ENCODE data around the gene HLA-A. TPM values are rescaled to one million over a fixed set of nuclear protein-coding genes. Genes with fewer than 3 reads are reported as not detected.

Gene HLA-A
- total and polyA plus RNA-seq, 2 donors (not counting 3 experiments of a cell fraction or from before 2014, with no cell fraction given) = 294 to 822 TPM

- ChIA-PET CTCF (interaction anchor here (0.7 to 4.0 kb wide), 4 partner anchors 11 to 116 kb away, joined by 3 to 29 read pairs (median 14); no protein-coding TSS in a partner anchor), POLR2A (no interaction called here)
- Histone ChIP-seq H2AFZ (ENCODE audit: low read depth, low read length) (no peak overlapping the region), H3K36me3 (ENCODE audit: control insufficient read depth in 2 of 2, extremely low read depth in 1 of 2, insufficient read depth in 2 of 2, low read length in 2 of 2) (no peaks in the 10 kb centered on the region), H3K9me3 (replicated peaks; ENCODE audit: control insufficient read depth, insufficient read depth, low read length) (no peaks in the 10 kb centered on the region), H3K27ac (ENCODE audit: insufficient read depth, low read depth, low read length) (peak overlapping the region; percentile 94), H3K27me3 (ENCODE audit: control insufficient read depth in 2 of 2, insufficient read depth in 2 of 2, low read length in 2 of 2) (no peaks in the 10 kb centered on the region), H3K4me1 (ENCODE audit: control insufficient read depth, extremely low read depth, insufficient read depth, low read length) (peaks cover 44% of the 10 kb centered on the region), H3K4me3 (replicated peaks in 1 of 3; ENCODE audit: insufficient read depth in 1 of 3, low read depth in 1 of 3, low read length in 3 of 3) (no peak overlapping the region), H4K20me1 (replicated peaks; ENCODE audit: control insufficient read depth, extremely low read depth, insufficient read depth, low read length) (no peaks in the 10 kb centered on the region), H3K9ac (replicated peaks; ENCODE audit: extremely low read depth, insufficient read depth, low read length) (peak overlapping the region; percentile 17), H3K4me2 (ENCODE audit: insufficient read depth, low read length) (peak overlapping the region; percentile 87), H3K79me2 (ENCODE audit: control insufficient read depth, insufficient read depth, low read length) (no peaks in the 10 kb centered on the region), H3K9me1 (replicated peaks; ENCODE audit: control insufficient read depth, extremely low read depth, insufficient read depth, low read length) (no peaks in the 10 kb centered on the region)
- FAIRE-seq = no peak
- no peak for TF ChIP-seq MYC (IDR thresholded peaks at IDR 0.05; ENCODE audit: low read depth, low read length)
- TF ChIP-seq FOS (IDR thresholded peaks at IDR 0.05; ENCODE audit: borderline replicate concordance, insufficient read depth, low read length) = no peak
- no peak for TF ChIP-seq GATA2 (IDR thresholded peaks at IDR 0.05; ENCODE audit: insufficient read depth, insufficient read length, low read depth, low read length)
- dilution Hi-C loops (cut with MboI; ENCODE audit: extremely low pct_ligation_motif_present, low sequenced_read_pairs) = no loop called here
- BruUV-seq (replicated peaks) = no TSS peak
- intact Hi-C loops (cut with micrococcal nuclease) = loop anchor here (2.0 kb wide), 1 partner anchor 38 kb away; no protein-coding TSS in a partner anchor
- DNase-seq (ENCODE audit: low read depth, low spot score) = no peak
Measured at GRCh38 chr6:29964518-29964886, 22.2 kb downstream of the HLA-A start.

GRCh38 chr6:29964887-29965562, 22.7 kb downstream of the HLA-A start:
- no peaks in the 10 kb centered on the region for H3K9me1 ChIP-seq (replicated peaks; ENCODE audit: control insufficient read depth, extremely low read depth, insufficient read depth, low read length)
- intact Hi-C loops (cut with micrococcal nuclease) = loop anchor here (1.0 to 5.0 kb wide), 3 partner anchors 23 to 102 kb away; partner anchors contain the start of genes HLA-A and PPP1R11
- H3K9me3 ChIP-seq (replicated peaks; ENCODE audit: control insufficient read depth, insufficient read depth, low read length) = no peaks in the 10 kb centered on the region
- FAIRE-seq (peak; percentile 86), DNase-seq (ENCODE audit: low read depth, low spot score) (peak; percentile 94)
- H3K4me2 ChIP-seq (ENCODE audit: insufficient read depth, low read length) = peak overlapping the region; percentile 87
- no TSS peak for BruUV-seq (replicated peaks)
- peak overlapping the region; percentile 82 for H3K9ac ChIP-seq (replicated peaks; ENCODE audit: extremely low read depth, insufficient read depth, low read length)
- H3K4me3 ChIP-seq (replicated peaks in 1 of 3; ENCODE audit: insufficient read depth in 1 of 3, low read depth in 1 of 3, low read length in 3 of 3) = peak overlapping the region in 2 of 3 experiments; percentile 1 to 67
- H2AFZ ChIP-seq (ENCODE audit: low read depth, low read length) = peak overlapping the region; percentile 46
- H4K20me1 ChIP-seq (replicated peaks; ENCODE audit: control insufficient read depth, extremely low read depth, insufficient read depth, low read length) = no peaks in the 10 kb centered on the region
- H3K79me2 ChIP-seq (ENCODE audit: control insufficient read depth, insufficient read depth, low read length) = no peaks in the 10 kb centered on the region
- H3K36me3 ChIP-seq (ENCODE audit: control insufficient read depth in 2 of 2, extremely low read depth in 1 of 2, insufficient read depth in 2 of 2, low read length in 2 of 2) = no peaks in the 10 kb centered on the region
- H3K27me3 ChIP-seq (ENCODE audit: control insufficient read depth in 2 of 2, insufficient read depth in 2 of 2, low read length in 2 of 2) = no peaks in the 10 kb centered on the region
- dilution Hi-C loops (cut with MboI; ENCODE audit: extremely low pct_ligation_motif_present, low sequenced_read_pairs) = no loop called here
- TF ChIP-seq JUN (IDR thresholded peaks at IDR 0.05; ENCODE audit: borderline replicate concordance, insufficient read depth, insufficient read length, low read depth) (peak; percentile 88), POLR2A (IDR thresholded peaks at IDR 0.05; ENCODE audit: low read depth, low read length) (no peak), FOS (IDR thresholded peaks at IDR 0.05; ENCODE audit: borderline replicate concordance, insufficient read depth, low read length) (peak; percentile 93), GATA2 (IDR thresholded peaks at IDR 0.05; ENCODE audit: insufficient read depth, insufficient read length, low read depth, low read length) (peak; percentile 68), MYC (IDR thresholded peaks at IDR 0.05; ENCODE audit: low read depth, low read length) (no peak), EZH2 (IDR thresholded peaks at IDR 0.05; ENCODE audit: borderline replicate concordance, low read depth, low read length, severe bottlenecking) (no peak), CTCF (IDR thresholded peaks at IDR 0.05; ENCODE audit: extremely low read depth in 1 of 2, insufficient read depth in 1 of 2, low read depth in 1 of 2, low read length in 2 of 2) (no peak), POLR2AphosphoS5 (IDR thresholded peaks at IDR 0.05; ENCODE audit: insufficient read depth, low read depth, low read length) (peak; percentile 60), MAX (IDR thresholded peaks at IDR 0.05; ENCODE audit: insufficient read depth, insufficient read length) (no peak)
- POLR2A ChIA-PET = interaction anchor here (0.5 kb wide), 1 partner anchor 1563 kb away, joined by 5 read pairs; no protein-coding TSS in a partner anchor
- H3K27ac ChIP-seq (ENCODE audit: insufficient read depth, low read depth, low read length) = peak overlapping the region; percentile 94
- CTCF ChIA-PET = interaction anchor here (0.7 to 4.0 kb wide), 4 partner anchors 11 to 117 kb away, joined by 3 to 29 read pairs (median 14); no protein-coding TSS in a partner anchor
- H3K4me1 ChIP-seq (ENCODE audit: control insufficient read depth, extremely low read depth, insufficient read depth, low read length) = peaks cover 44% of the 10 kb centered on the region
